Dendritic cell treated with granulocyte-macrophage colony-stimulating factor and Interleukin-4, amounts not matched to agents 40 ng/mL and 50 ng/mL, for 4 days (primary cell): ENCODE measurements around the gene GJA8.
"Not testable (repeated sequence)": the region's sequence is repeated elsewhere in the genome, so short reads cannot be mapped to it uniquely, and the experiment has no call there.

ENCODE experiments used
- H3K27ac Mint-ChIP-seq: one replicate; pipeline ENCODE4 v1.8.0; 2022; ENCODE audit warnings: mild to moderate bottlenecking, mixed read lengths
- H3K27me3 Mint-ChIP-seq: one replicate; pipeline ENCODE4 v1.8.0; 2022; ENCODE audit warnings: mild to moderate bottlenecking, mixed read lengths
- H3K36me3 Mint-ChIP-seq: one replicate; pipeline ENCODE4 v1.8.0; 2022; ENCODE audit warnings: low read depth, mixed read lengths
- H3K4me1 Mint-ChIP-seq: one replicate; pipeline ENCODE4 v1.8.0; 2022; ENCODE audit warnings: low read depth, mixed read lengths
- H3K4me3 Mint-ChIP-seq: one replicate; pipeline ENCODE4 v1.8.0; 2022; ENCODE audit warnings: mild to moderate bottlenecking, moderate library complexity, mixed read lengths
- H3K9me3 Mint-ChIP-seq: one replicate; pipeline ENCODE4 v1.8.0; 2022; ENCODE audit warnings: mixed read lengths
- intact Hi-C: fragments of 100-400 bp; cut with micrococcal nuclease; formaldehyde crosslinking; loops from one replicate; pipeline ENCODE4 v1.15.0; 2022

Gene GJA8

GRCh38 chr1:147897789-147898188 lies 4.8 kb upstream of the GJA8 start:
- Mint-ChIP-seq H3K27me3 (no peaks in the 10 kb centered on the region), H3K9me3 (no peaks in the 10 kb centered on the region), H3K27ac (no peak overlapping the region), H3K36me3 (no peaks in the 10 kb centered on the region), H3K4me1 (no peaks in the 10 kb centered on the region), H3K4me3 (no peak overlapping the region)
- intact Hi-C loops = no loop called here

GRCh38 chr1:147904726-147905125 lies 2.1 kb downstream of the GJA8 start:
- Mint-ChIP-seq H3K4me3 (no peak overlapping the region), H3K4me1 (no peaks in the 10 kb centered on the region), H3K36me3 (no peaks in the 10 kb centered on the region), H3K27me3 (peaks cover 2% of the 10 kb centered on the region), H3K9me3 (no peaks in the 10 kb centered on the region), H3K27ac (no peak overlapping the region)
- intact Hi-C loops = no loop called here

- no peaks in the 10 kb centered on the region for H3K9me3 Mint-ChIP-seq
- H3K27me3 Mint-ChIP-seq = peaks cover 2% of the 10 kb centered on the region
- H3K36me3 Mint-ChIP-seq = no peaks in the 10 kb centered on the region
- no peak overlapping the region for H3K4me3 Mint-ChIP-seq
- no peaks in the 10 kb centered on the region for H3K4me1 Mint-ChIP-seq
- H3K27ac Mint-ChIP-seq = no peak overlapping the region
- intact Hi-C loops = no loop called here
These were observed 5.4 kb downstream of the GJA8 start for GRCh38 chr1:147907786-147908509.

GRCh38 chr1:147912553-147912952 lies 10.0 kb downstream of the GJA8 start:
- Mint-ChIP-seq H3K36me3 (no peaks in the 10 kb centered on the region), H3K9me3 (no peaks in the 10 kb centered on the region), H3K27me3 (peaks cover 8% of the 10 kb centered on the region), H3K27ac (no peak overlapping the region), H3K4me3 (no peak overlapping the region), H3K4me1 (no peaks in the 10 kb centered on the region)
- intact Hi-C loops = no loop called here

- no peak overlapping the region for H3K27ac Mint-ChIP-seq
These were observed 10.9 kb downstream of the GJA8 start for GRCh38 chr1:147913362-147913942.

GRCh38 chr1:147919896-147920295 lies 17.3 kb downstream of the GJA8 start:
- H3K27ac Mint-ChIP-seq = no peak overlapping the region
- H3K4me3 Mint-ChIP-seq = no peak overlapping the region
- no peaks in the 10 kb centered on the region for H3K9me3 Mint-ChIP-seq
- intact Hi-C loops = no loop called here
- H3K36me3 Mint-ChIP-seq = no peaks in the 10 kb centered on the region
- peaks cover 5% of the 10 kb centered on the region for H3K4me1 Mint-ChIP-seq
- peaks cover 11% of the 10 kb centered on the region for H3K27me3 Mint-ChIP-seq

More at GRCh38 chr1:147913362-147913942, 10.9 kb downstream of the GJA8 start:
- H3K9me3 Mint-ChIP-seq = no peaks in the 10 kb centered on the region
- H3K4me3 Mint-ChIP-seq = no peak overlapping the region
- H3K36me3 Mint-ChIP-seq = no peaks in the 10 kb centered on the region
- intact Hi-C loops = no loop called here
- no peaks in the 10 kb centered on the region for H3K4me1 Mint-ChIP-seq
- H3K27me3 Mint-ChIP-seq = peaks cover 8% of the 10 kb centered on the region

GRCh38 chr1:147924813-147925212 lies 22.2 kb downstream of the GJA8 start:
- H3K36me3 Mint-ChIP-seq = no peaks in the 10 kb centered on the region
- peaks cover 3% of the 10 kb centered on the region for H3K27me3 Mint-ChIP-seq
- intact Hi-C loops = no loop called here
- H3K27ac Mint-ChIP-seq = no peak overlapping the region
- no peaks in the 10 kb centered on the region for H3K9me3 Mint-ChIP-seq
- peaks cover 4% of the 10 kb centered on the region for H3K4me1 Mint-ChIP-seq
- H3K4me3 Mint-ChIP-seq = no peak overlapping the region

- H3K4me1 Mint-ChIP-seq, H3K36me3 Mint-ChIP-seq, H3K4me3 Mint-ChIP-seq: not testable (repeated sequence)
These were observed 24.6 kb downstream of the GJA8 start for GRCh38 chr1:147927215-147927614.

GRCh38 chr1:147927689-147928088 lies 25.1 kb downstream of the GJA8 start:
- intact Hi-C loops, H3K27ac Mint-ChIP-seq, H3K9me3 Mint-ChIP-seq, H3K4me3 Mint-ChIP-seq, H3K4me1 Mint-ChIP-seq, H3K36me3 Mint-ChIP-seq, H3K27me3 Mint-ChIP-seq: not testable (repeated sequence)

More at GRCh38 chr1:147927215-147927614, 24.6 kb downstream of the GJA8 start:
- H3K27ac Mint-ChIP-seq, H3K9me3 Mint-ChIP-seq, intact Hi-C loops, H3K27me3 Mint-ChIP-seq: not testable (repeated sequence)

GRCh38 chr1:147928236-147929132 lies 25.9 kb downstream of the GJA8 start, which contains the start of gene GPR89B:
TSS of gene GPR89B (plus strand) at chr1:147928420. CDS start at chr1:147928537, 117 bp downstream.
- H3K36me3 Mint-ChIP-seq, intact Hi-C loops, H3K9me3 Mint-ChIP-seq, H3K27me3 Mint-ChIP-seq, H3K4me1 Mint-ChIP-seq: not testable (repeated sequence)
- H3K4me3 Mint-ChIP-seq = peak within 1 kb of the TSS; percentile 89
- H3K27ac Mint-ChIP-seq = peak within 1 kb of the TSS; percentile 84

GRCh38 chr1:147931137-147931536 lies 28.5 kb downstream of the GJA8 start:
- intact Hi-C loops, H3K9me3 Mint-ChIP-seq, H3K27ac Mint-ChIP-seq, H3K36me3 Mint-ChIP-seq, H3K4me3 Mint-ChIP-seq, H3K4me1 Mint-ChIP-seq, H3K27me3 Mint-ChIP-seq: not testable (repeated sequence)

GRCh38 chr1:147935296-147935695 lies 32.7 kb downstream of the GJA8 start:
- H3K4me3 Mint-ChIP-seq, H3K36me3 Mint-ChIP-seq, H3K27me3 Mint-ChIP-seq, H3K27ac Mint-ChIP-seq, H3K9me3 Mint-ChIP-seq, intact Hi-C loops, H3K4me1 Mint-ChIP-seq: not testable (repeated sequence)

GRCh38 chr1:147940456-147940855 lies 37.9 kb downstream of the GJA8 start:
- H3K27me3 Mint-ChIP-seq, H3K9me3 Mint-ChIP-seq, H3K36me3 Mint-ChIP-seq, H3K27ac Mint-ChIP-seq, H3K4me1 Mint-ChIP-seq, H3K4me3 Mint-ChIP-seq, intact Hi-C loops: not testable (repeated sequence)

GRCh38 chr1:147942563-147942962 lies 40.0 kb downstream of the GJA8 start:
- H3K27ac Mint-ChIP-seq, intact Hi-C loops, H3K4me1 Mint-ChIP-seq, H3K27me3 Mint-ChIP-seq, H3K36me3 Mint-ChIP-seq, H3K9me3 Mint-ChIP-seq, H3K4me3 Mint-ChIP-seq: not testable (repeated sequence)
